HepG2 (cell line): ENCODE results near the gene FRMPD2. TPM values are rescaled to one million over a fixed set of nuclear protein-coding genes. Genes with fewer than 3 reads are reported as not detected.

Experiments
- ATAC-seq: fragments of 200-7000 bp; cut with Tn5 transposase; 3 replicates; pipeline ENCODE4 v1.9.1; 2020; ENCODE audit warnings: mild to moderate bottlenecking, moderate library complexity
- BruUV-seq: library from RNA; stranded (reverse); fragments of 400-500 nt; replicated peaks from 2 replicates; lab custom pipeline; 2021; lab: Mats Ljungman, UMichigan
- CTCF ChIA-PET: fragments of 300-600 bp; formaldehyde crosslinking; extraction: SDS; loops from one replicate; lab custom pipeline; 2021; ENCODE audit warnings: low total read pairs, inconsistent platforms, low intra/inter-chr PET ratio; lab: Yijun Ruan, JAX
- POLR2A ChIA-PET: fragments of 350-600 bp; sonication (Branson Sonifier 250); formaldehyde crosslinking; loops from one replicate; lab custom pipeline; 2020; ENCODE audit warnings: antibody characterized with exemption, inconsistent platforms; lab: Yijun Ruan, JAX
- DNase-seq: peaks from one replicate; pipeline ENCODE4 v3.0.0-alpha.2; 2015; ENCODE audit warnings: low spot score
- FAIRE-seq: peaks from 3 replicates; lab custom pipeline; 2011; peaks lifted over from hg19 to GRCh38; lab: Jason Lieb, UNC
- H2AFZ ChIP-seq: one replicate; pipeline ENCODE4 v1.6.1; 2011; ENCODE audit warnings: low read length, inconsistent platforms
- H3K27ac ChIP-seq: fragments of 300-600 bp; 3 replicates; pipeline ENCODE4 v1.8.0; 2011; ENCODE audit warnings: mixed run types, mild to moderate bottlenecking, mixed read lengths, low read length, inconsistent platforms; ENCODE audit not compliant: insufficient read depth; ENCODE audit errors: extremely low read length
- H3K27me3 ChIP-seq, 2 experiments: fragments of 200-600 bp in 1 of 2; 2 replicates in 1 of 2; 3 replicates in 1 of 2; pipeline versions ENCODE4 v1.6.0 to v1.8.0; 2011; ENCODE audit warnings: low read length in 2 of 2, mild to moderate bottlenecking in 2 of 2, moderate library complexity in 2 of 2, inconsistent platforms in 1 of 2; ENCODE audit not compliant: insufficient read depth in 2 of 2, control insufficient read depth in 1 of 2
- H3K36me3 ChIP-seq, 2 experiments: fragments of 200-600 bp in 1 of 2; replicated peaks in 1 of 2; 2 replicates in 1 of 2; 3 replicates in 1 of 2; pipeline versions ENCODE4 v1.5.1 to v1.8.0; 2011; ENCODE audit warnings: low read length in 2 of 2, inconsistent platforms in 1 of 2; ENCODE audit not compliant: insufficient read depth in 2 of 2, control insufficient read depth in 1 of 2
- H3K4me1 ChIP-seq: 2 replicates; pipeline ENCODE4 v1.5.1; 2012; ENCODE audit warnings: low read length, inconsistent platforms; ENCODE audit not compliant: insufficient read depth
- H3K4me2 ChIP-seq: 2 replicates; pipeline ENCODE4 v1.6.0; 2011; ENCODE audit warnings: low read depth, low read length, inconsistent platforms
- H3K4me3 ChIP-seq, 3 experiments: fragments of 200-600 bp in 1 of 3; sonication (generic), shearing (Covaris generic) in 1 of 3; replicated peaks in 1 of 3; 2 replicates each; pipeline ENCODE4 v1.5.1; 2011 to 2016; ENCODE audit warnings: low read length in 3 of 3, inconsistent platforms in 2 of 3, low read depth in 2 of 3, mild to moderate bottlenecking in 2 of 3, control low read depth in 1 of 3, mixed read lengths in 1 of 3; ENCODE audit not compliant: insufficient read depth in 1 of 3
- H3K79me2 ChIP-seq: one replicate; pipeline ENCODE4 v1.6.1; 2011; ENCODE audit warnings: low read length, inconsistent platforms; ENCODE audit not compliant: insufficient read depth
- H3K9ac ChIP-seq: 2 replicates; pipeline ENCODE4 v1.6.0; 2011; ENCODE audit warnings: mild to moderate bottlenecking, low read depth, low read length, inconsistent platforms; ENCODE audit not compliant: insufficient read depth
- H3K9me3 ChIP-seq: 2 replicates; pipeline ENCODE4 v1.5.1; 2012; ENCODE audit warnings: mild to moderate bottlenecking, low read length
- H4K20me1 ChIP-seq: 2 replicates; pipeline ENCODE4 v1.6.0; 2011; ENCODE audit warnings: inconsistent platforms, mild to moderate bottlenecking, low read length, moderate library complexity; ENCODE audit not compliant: insufficient read depth
- DPF2 ChIP-seq: sonication (generic); formaldehyde crosslinking; IDR thresholded peaks from 2 replicates; pipeline ENCODE4 v1.4.0; 2020; ENCODE audit warnings: mild to moderate bottlenecking, low read depth, missing genetic modification reagents, borderline replicate concordance
- EP300 ChIP-seq, 3 experiments: sonication (generic) in 1 of 3; formaldehyde crosslinking in 1 of 3; IDR thresholded peaks; 2 replicates each; pipeline versions ENCODE4 v1.5.1 to v1.6.1; 2011 to 2020; ENCODE audit warnings: low read depth in 2 of 3, low read length in 2 of 3, borderline replicate concordance in 1 of 3, improper control_type of control experiment in 1 of 3, mild to moderate bottlenecking in 1 of 3, missing genetic modification reagents in 1 of 3, moderate library complexity in 1 of 3
- KDM3A ChIP-seq: IDR thresholded peaks from 2 replicates; pipeline ENCODE4 v1.6.1; 2018; ENCODE audit warnings: low read depth, missing compliant biosample characterization
- MIXL1 ChIP-seq: IDR thresholded peaks from 2 replicates; pipeline ENCODE4 v1.6.1; 2016
- MXI1 ChIP-seq: IDR thresholded peaks from 3 replicates; pipeline ENCODE4 v1.6.1; 2012; ENCODE audit warnings: low read depth, low read length, inconsistent platforms, borderline replicate concordance
- NFIC ChIP-seq: IDR thresholded peaks from 2 replicates; pipeline ENCODE4 v1.6.1; 2012; ENCODE audit warnings: mild to moderate bottlenecking, low read length, inconsistent platforms
- SKI ChIP-seq: fragments of 450-650 bp; IDR thresholded peaks from one replicate; pipeline ENCODE4 v1.6.1; 2018; ENCODE audit warnings: mild to moderate bottlenecking; ENCODE audit not compliant: partially characterized antibody
- ZNF484 ChIP-seq: sonication (generic); formaldehyde crosslinking; IDR thresholded peaks from 2 replicates; pipeline ENCODE4 v1.5.1; 2020; ENCODE audit warnings: mild to moderate bottlenecking, low read depth, missing genetic modification reagents, borderline replicate concordance
- ZNF614 ChIP-seq: IDR thresholded peaks from 2 replicates; pipeline ENCODE4 v1.6.1; 2018; ENCODE audit warnings: missing biosample characterization, missing genetic modification reagents, inconsistent platforms, borderline replicate concordance
- ZNF879 ChIP-seq: sonication (generic); formaldehyde crosslinking; IDR thresholded peaks from 2 replicates; pipeline ENCODE4 v1.8.1; 2023; ENCODE audit warnings: missing genetic modification reagents
- WGBS: methylation state at CpG from one replicate; pipeline ENCODE4 v1.1.6; 2017; ENCODE audit warnings: low lambda C conversion rate; 5-methylcytosine and 5-hydroxymethylcytosine counted together
- in situ Hi-C: cut with HindIII; loops from 2 replicates; pipeline ENCODE4 v1.10.0; 2017; ENCODE audit warnings: low pct_unique_long_range_greater_than_20kb; ENCODE audit not compliant: extremely low pct_ligation_motif_present
- intact Hi-C: fragments of 100-400 bp; cut with micrococcal nuclease; formaldehyde crosslinking; loops from one replicate; pipeline ENCODE4 v1.10.0; 2022; ENCODE audit not compliant: unreplicated experiment
- polyA plus RNA-seq, 8 experiments: library from polyadenylated mRNA; depleted of rRNA in 3 of 8; stranded (reverse) in 7 of 8; unstranded in 1 of 8; fragments of >200 nt; fragmentation: Illumina TruSeq in 4 of 8; extraction: Trizol in 4 of 8; gene quantifications; 2 replicates each; pipeline versions ENCODE4 v1.2.1 to v1.2.3, GENCODE V29; 2011 to 2016; ENCODE audit warnings: low read depth in 4 of 8, missing spikeins in 1 of 8, mixed read lengths in 1 of 8; ENCODE audit not compliant: insufficient read depth in 1 of 8
- total RNA-seq, 5 experiments: library from RNA; depleted of rRNA; stranded (reverse); fragments of >200 nt; fragmentation: Illumina TruSeq; extraction: Trizol; gene quantifications; 2 replicates each; pipeline ENCODE4 v1.2.3, GENCODE V29; 2016; ENCODE audit warnings: low read depth in 1 of 5
- TF ChIP-seq, protein P1 (sequence below): sonication (generic); formaldehyde crosslinking; IDR thresholded peaks from 2 replicates; pipeline ENCODE4 v1.4.0; 2020; ENCODE audit warnings: missing genetic modification reagents
- TF ChIP-seq, protein P2 (sequence below): sonication (generic); formaldehyde crosslinking; IDR thresholded peaks from 2 replicates; pipeline ENCODE4 v1.4.0; 2020; ENCODE audit warnings: missing genetic modification reagents, borderline replicate concordance

The FRMPD2 gene
- total and polyA plus RNA-seq, 2 of the 13 experiments (the other 11 are each of a cell fraction or from before 2014, with no cell fraction given): 0.45 to 1.3 TPM

- H2AFZ ChIP-seq: no peak overlapping the region
- CTCF ChIA-PET: no interaction called here
- in situ Hi-C loops (no loop called here), intact Hi-C loops (no loop called here)
- TF ChIP-seq ZNF484 (CRISPR knock-in tag) (no peak), DPF2 (CRISPR knock-in tag) (no peak), ZNF879 (CRISPR knock-in tag) (no peak), NFIC (no peak), ZNF614 (CRISPR knock-in tag) (no peak), MIXL1 (CRISPR knock-in tag) (no peak), KDM3A (CRISPR knock-in tag) (no peak), MXI1 (no peak), SKI (no peak), EP300 (IDR thresholded peaks at IDR 0.05; ENCODE audit: low read depth in 2 of 2, low read length in 2 of 2) (no peak), EP300 (CRISPR knock-in tag; IDR thresholded peaks at IDR 0.05; ENCODE audit: borderline replicate concordance) (no peak)
- TF ChIP-seq, protein P1, sequence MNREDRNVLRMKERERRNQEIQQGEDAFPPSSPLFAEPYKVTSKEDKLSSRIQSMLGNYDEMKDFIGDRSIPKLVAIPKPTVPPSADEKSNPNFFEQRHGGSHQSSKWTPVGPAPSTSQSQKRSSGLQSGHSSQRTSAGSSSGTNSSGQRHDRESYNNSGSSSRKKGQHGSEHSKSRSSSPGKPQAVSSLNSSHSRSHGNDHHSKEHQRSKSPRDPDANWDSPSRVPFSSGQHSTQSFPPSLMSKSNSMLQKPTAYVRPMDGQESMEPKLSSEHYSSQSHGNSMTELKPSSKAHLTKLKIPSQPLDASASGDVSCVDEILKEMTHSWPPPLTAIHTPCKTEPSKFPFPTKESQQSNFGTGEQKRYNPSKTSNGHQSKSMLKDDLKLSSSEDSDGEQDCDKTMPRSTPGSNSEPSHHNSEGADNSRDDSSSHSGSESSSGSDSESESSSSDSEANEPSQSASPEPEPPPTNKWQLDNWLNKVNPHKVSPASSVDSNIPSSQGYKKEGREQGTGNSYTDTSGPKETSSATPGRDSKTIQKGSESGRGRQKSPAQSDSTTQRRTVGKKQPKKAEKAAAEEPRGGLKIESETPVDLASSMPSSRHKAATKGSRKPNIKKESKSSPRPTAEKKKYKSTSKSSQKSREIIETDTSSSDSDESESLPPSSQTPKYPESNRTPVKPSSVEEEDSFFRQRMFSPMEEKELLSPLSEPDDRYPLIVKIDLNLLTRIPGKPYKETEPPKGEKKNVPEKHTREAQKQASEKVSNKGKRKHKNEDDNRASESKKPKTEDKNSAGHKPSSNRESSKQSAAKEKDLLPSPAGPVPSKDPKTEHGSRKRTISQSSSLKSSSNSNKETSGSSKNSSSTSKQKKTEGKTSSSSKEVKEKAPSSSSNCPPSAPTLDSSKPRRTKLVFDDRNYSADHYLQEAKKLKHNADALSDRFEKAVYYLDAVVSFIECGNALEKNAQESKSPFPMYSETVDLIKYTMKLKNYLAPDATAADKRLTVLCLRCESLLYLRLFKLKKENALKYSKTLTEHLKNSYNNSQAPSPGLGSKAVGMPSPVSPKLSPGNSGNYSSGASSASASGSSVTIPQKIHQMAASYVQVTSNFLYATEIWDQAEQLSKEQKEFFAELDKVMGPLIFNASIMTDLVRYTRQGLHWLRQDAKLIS (CRISPR knock-in tag): no peak
- TF ChIP-seq, protein P2, sequence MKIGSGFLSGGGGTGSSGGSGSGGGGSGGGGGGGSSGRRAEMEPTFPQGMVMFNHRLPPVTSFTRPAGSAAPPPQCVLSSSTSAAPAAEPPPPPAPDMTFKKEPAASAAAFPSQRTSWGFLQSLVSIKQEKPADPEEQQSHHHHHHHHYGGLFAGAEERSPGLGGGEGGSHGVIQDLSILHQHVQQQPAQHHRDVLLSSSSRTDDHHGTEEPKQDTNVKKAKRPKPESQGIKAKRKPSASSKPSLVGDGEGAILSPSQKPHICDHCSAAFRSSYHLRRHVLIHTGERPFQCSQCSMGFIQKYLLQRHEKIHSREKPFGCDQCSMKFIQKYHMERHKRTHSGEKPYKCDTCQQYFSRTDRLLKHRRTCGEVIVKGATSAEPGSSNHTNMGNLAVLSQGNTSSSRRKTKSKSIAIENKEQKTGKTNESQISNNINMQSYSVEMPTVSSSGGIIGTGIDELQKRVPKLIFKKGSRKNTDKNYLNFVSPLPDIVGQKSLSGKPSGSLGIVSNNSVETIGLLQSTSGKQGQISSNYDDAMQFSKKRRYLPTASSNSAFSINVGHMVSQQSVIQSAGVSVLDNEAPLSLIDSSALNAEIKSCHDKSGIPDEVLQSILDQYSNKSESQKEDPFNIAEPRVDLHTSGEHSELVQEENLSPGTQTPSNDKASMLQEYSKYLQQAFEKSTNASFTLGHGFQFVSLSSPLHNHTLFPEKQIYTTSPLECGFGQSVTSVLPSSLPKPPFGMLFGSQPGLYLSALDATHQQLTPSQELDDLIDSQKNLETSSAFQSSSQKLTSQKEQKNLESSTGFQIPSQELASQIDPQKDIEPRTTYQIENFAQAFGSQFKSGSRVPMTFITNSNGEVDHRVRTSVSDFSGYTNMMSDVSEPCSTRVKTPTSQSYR (CRISPR knock-in tag): no peak
- no peaks in the 10 kb centered on the region for H3K9me3 ChIP-seq
- H3K27ac ChIP-seq: no peak overlapping the region
- WGBS: 15% methylated on average over 2 of the region's 2 CpGs
- POLR2A ChIA-PET: no interaction called here
- no peak overlapping the region for H3K4me2 ChIP-seq
- DNase-seq: no peak
- H3K4me1 ChIP-seq: no peaks in the 10 kb centered on the region
- no peaks in the 10 kb centered on the region for H3K79me2 ChIP-seq
- H3K27me3 ChIP-seq: no peaks in the 10 kb centered on the region
- no peaks in the 10 kb centered on the region for H3K36me3 ChIP-seq
- BruUV-seq: no TSS peak
- FAIRE-seq: no peak
- no peak overlapping the region for H3K4me3 ChIP-seq
- H4K20me1 ChIP-seq: no peaks in the 10 kb centered on the region
- H3K9ac ChIP-seq: no peak overlapping the region
- no peak for ATAC-seq
Measured at GRCh38 chr10:48239618-48240017, 34.9 kb downstream of the FRMPD2 start.
